ENCODE results near the gene UBE3A. TPM values are rescaled to one million over a fixed set of nuclear protein-coding genes. Genes with fewer than 3 reads are reported as not detected.

UBE3A gene
- total RNA-seq, 1 experiment from 2014 or later = 102 TPM

GRCh38 chr15:25408428-25408827, 30.4 kb downstream of the UBE3A start:
- BruUV-seq (replicated peaks) = no TSS peak
- no peak overlapping the region for H3K27ac ChIP-seq (ENCODE audit: low read length)
- TF ChIP-seq TCF7L2 (IDR thresholded peaks at IDR 0.05; ENCODE audit: low read depth, low read length) (no peak), POLR2AphosphoS5 (IDR thresholded peaks at IDR 0.05; ENCODE audit: low read depth, low read length) (no peak), CTCF (IDR thresholded peaks at IDR 0.05) (no peak), SIN3A (IDR thresholded peaks at IDR 0.05; ENCODE audit: borderline replicate concordance, insufficient read depth, low read depth, low read length) (no peak), REST (IDR thresholded peaks at IDR 0.05; ENCODE audit: insufficient read depth in 1 of 2, low read depth in 2 of 2, low read length in 1 of 2) (no peak)
- H3K36me3 ChIP-seq (ENCODE audit: control insufficient read depth, insufficient read depth, low read length) = no peaks in the 10 kb centered on the region
- H3K4me3 ChIP-seq (ENCODE audit: low read depth in 2 of 2, low read length in 2 of 2) = no peak overlapping the region
- in situ Hi-C loops (cut with HindIII; ENCODE audit: low pct_unique_long_range_greater_than_20kb, low sequenced_read_pairs) (no loop called here), intact Hi-C loops (cut with micrococcal nuclease; ENCODE audit: unreplicated experiment) (loop anchor here (10.0 kb wide), 1 partner anchor 56 kb away; no protein-coding TSS in a partner anchor)
- CTCF ChIA-PET = no interaction called here
- peaks cover 4% of the 10 kb centered on the region; the same call in 1 of the 2 replicates for H3K9me3 ChIP-seq (ENCODE audit: control insufficient read depth, insufficient read depth, low read depth, low read length)
- POLR2A ChIA-PET = no interaction called here
- ATAC-seq = no peak
- DNase-seq (ENCODE audit: low read depth, low spot score) = no peak
- H3K27me3 ChIP-seq (ENCODE audit: control insufficient read depth, insufficient read depth, low read length) = no peaks in the 10 kb centered on the region
- peaks cover 5% of the 10 kb centered on the region; the same call in 1 of the 2 replicates for H3K4me1 ChIP-seq (ENCODE audit: control insufficient read depth, insufficient read depth, low read length)

- POLR2A ChIA-PET = no interaction called here
- BruUV-seq (replicated peaks) = no TSS peak
- Histone ChIP-seq H3K27ac (ENCODE audit: low read length) (no peak overlapping the region), H3K9me3 (ENCODE audit: control insufficient read depth, insufficient read depth, low read depth, low read length) (no peaks in the 10 kb centered on the region), H3K36me3 (ENCODE audit: control insufficient read depth, insufficient read depth, low read length) (no peaks in the 10 kb centered on the region), H3K4me3 (ENCODE audit: low read depth in 2 of 2, low read length in 2 of 2) (no peak overlapping the region), H3K27me3 (ENCODE audit: control insufficient read depth, insufficient read depth, low read length) (no peaks in the 10 kb centered on the region), H3K4me1 (ENCODE audit: control insufficient read depth, insufficient read depth, low read length) (peaks cover 5% of the 10 kb centered on the region; the same call in 1 of the 2 replicates)
- ATAC-seq (no peak), DNase-seq (ENCODE audit: low read depth, low spot score) (no peak)
- intact Hi-C loops (cut with micrococcal nuclease; ENCODE audit: unreplicated experiment) (loop anchor here (10.0 kb wide), 1 partner anchor 57 kb away; no protein-coding TSS in a partner anchor), in situ Hi-C loops (cut with HindIII; ENCODE audit: low pct_unique_long_range_greater_than_20kb, low sequenced_read_pairs) (no loop called here)
- TF ChIP-seq POLR2AphosphoS5 (IDR thresholded peaks at IDR 0.05; ENCODE audit: low read depth, low read length) = no peak
- TF ChIP-seq REST (IDR thresholded peaks at IDR 0.05; ENCODE audit: insufficient read depth in 1 of 2, low read depth in 2 of 2, low read length in 1 of 2) = no peak
- TF ChIP-seq CTCF (IDR thresholded peaks at IDR 0.05) = no peak
- TF ChIP-seq TCF7L2 (IDR thresholded peaks at IDR 0.05; ENCODE audit: low read depth, low read length) = no peak
- no peak for TF ChIP-seq SIN3A (IDR thresholded peaks at IDR 0.05; ENCODE audit: borderline replicate concordance, insufficient read depth, low read depth, low read length)
- CTCF ChIA-PET = no interaction called here
Observed at GRCh38 chr15:25407950-25408349, 30.9 kb downstream of the UBE3A start.

Data from Panc1 (cell line).